ENCODE data around the gene ZNF506. TPM values are rescaled to one million over a fixed set of nuclear protein-coding genes. Genes with fewer than 3 reads are reported as not detected.
"Not testable (repeated sequence)": the region's sequence is repeated elsewhere in the genome, so short reads cannot be mapped to it uniquely, and the experiment has no call there.

The ZNF506 gene
- total RNA-seq, 4 donors from 2014 or later = 29.4 to 50.0 (median 43.2) TPM

GRCh38 chr19:19745496-19746285, 75.9 kb downstream of the ZNF506 start:
- WGBS, 2 donors = 64 to 67% methylated on average over 15 of the region's 17 CpGs
- TF ChIP-seq EP300 (IDR thresholded peaks at IDR 0.05) (no peak), CTCF (IDR thresholded peaks at IDR 0.05) (no peak)

GRCh38 chr19:19744641-19745040, 76.9 kb downstream of the ZNF506 start:
- no peak for TF ChIP-seq EP300 (IDR thresholded peaks at IDR 0.05)
- TF ChIP-seq POLR2A (IDR thresholded peaks at IDR 0.05) = no peak
- no peak for TF ChIP-seq CTCF (IDR thresholded peaks at IDR 0.05)
- Histone ChIP-seq H3K4me3 (no peak overlapping the region), H3K27ac (no peak overlapping the region), H3K4me1 (no peaks in the 10 kb centered on the region), H3K27me3 (no peaks in the 10 kb centered on the region), H3K36me3 (no peaks in the 10 kb centered on the region), H3K9me3 (peaks cover 0 to 18% (median 0%) of the 10 kb centered on the region in 4 donors)
- WGBS, 2 donors = 84 to 90% methylated on average over 16 to 17 of the region's 17 CpGs
- DNase-seq (ENCODE audit: low spot score in 2 of 2) = no peak

More at GRCh38 chr19:19745496-19746285, 75.9 kb downstream of the ZNF506 start:
- H3K4me3 ChIP-seq = no peak overlapping the region
- H3K9me3 ChIP-seq = peaks cover 0 to 18% (median 0%) of the 10 kb centered on the region in 4 donors
- DNase-seq (ENCODE audit: low spot score in 2 of 2) = no peak
- H3K27me3 ChIP-seq = no peaks in the 10 kb centered on the region
- H3K27ac ChIP-seq = no peak overlapping the region
- peaks cover 0 to 2% (median 0%) of the 10 kb centered on the region in 3 donors for H3K36me3 ChIP-seq
- H3K4me1 ChIP-seq = no peaks in the 10 kb centered on the region

GRCh38 chr19:19743921-19744320, 77.6 kb downstream of the ZNF506 start:
- not testable (repeated sequence) for H3K36me3 ChIP-seq; H3K4me3 ChIP-seq; H3K27ac ChIP-seq; H3K27me3 ChIP-seq; DNase-seq (ENCODE audit: low spot score in 2 of 2); H3K4me1 ChIP-seq
- 81 to 89% methylated on average over 6 of the region's 6 CpGs for WGBS, 2 donors
- H3K9me3 ChIP-seq = peaks cover 0 to 18% (median 0%) of the 10 kb centered on the region in 4 donors

GRCh38 chr19:19743176-19743575, 78.4 kb downstream of the ZNF506 start:
- Histone ChIP-seq H3K4me3 (no peak overlapping the region), H3K27me3 (no peaks in the 10 kb centered on the region), H3K36me3 (no peaks in the 10 kb centered on the region), H3K4me1 (no peaks in the 10 kb centered on the region), H3K9me3 (peaks cover 0 to 18% (median 0%) of the 10 kb centered on the region in 4 donors), H3K27ac (no peak overlapping the region)
- WGBS, 2 donors = 84 to 87% methylated on average over 6 of the region's 6 CpGs
- TF ChIP-seq POLR2A (IDR thresholded peaks at IDR 0.05) (no peak), CTCF (IDR thresholded peaks at IDR 0.05) (no peak), EP300 (IDR thresholded peaks at IDR 0.05) (no peak)
- no peak for DNase-seq (ENCODE audit: low spot score in 2 of 2)

GRCh38 chr19:19742773-19743172, 78.8 kb downstream of the ZNF506 start:
- H3K9me3 ChIP-seq = peaks cover 0 to 18% (median 0%) of the 10 kb centered on the region in 4 donors
- no peaks in the 10 kb centered on the region for H3K36me3 ChIP-seq
- H3K4me3 ChIP-seq = no peak overlapping the region
- 80 to 89% methylated on average over 9 of the region's 9 CpGs for WGBS, 2 donors
- no peaks in the 10 kb centered on the region for H3K27me3 ChIP-seq
- no peak for DNase-seq (ENCODE audit: low spot score in 2 of 2)
- TF ChIP-seq EP300 (IDR thresholded peaks at IDR 0.05) (no peak), CTCF (IDR thresholded peaks at IDR 0.05) (no peak), POLR2A (IDR thresholded peaks at IDR 0.05) (no peak)
- H3K4me1 ChIP-seq = no peaks in the 10 kb centered on the region
- H3K27ac ChIP-seq = no peak overlapping the region

Small RNA genes within 50 kb of the gene (small RNA-seq; reads per million reads assigned to genes)
- not detected for gene AC011477.5

Other genes with a start within 250 kb of the ZNF506 start
- gene PBX4, start 203.1 kb downstream of the ZNF506 start, total RNA-seq = 10 to 100 TPM in 2 of 4 donors, 1 to 10 TPM in 2; 3.7 to 11.8 (median 8.1) TPM
- 1 to 10 TPM in 3 of 4 donors, under 1 TPM in 1; 0.39 to 3.0 (median 1.8) TPM for gene LPAR2, start 193.5 kb downstream of the ZNF506 start, total RNA-seq
- gene GMIP, start 178.1 kb downstream of the ZNF506 start, total RNA-seq = 10 to 100 TPM in 3 of 4 donors, 1 to 10 TPM in 1; 8.8 to 35.1 (median 15.6) TPM
- 100 to 1,000 TPM; 312 to 705 (median 344) TPM for gene ATP13A1, start 158.1 kb downstream of the ZNF506 start, total RNA-seq
- gene ZNF101, start 152.9 kb downstream of the ZNF506 start, total RNA-seq = 10 to 100 TPM in 2 of 4 donors, 1 to 10 TPM in 2; 4.0 to 12.0 (median 10.5) TPM
- 10 to 100 TPM; 12.0 to 14.2 (median 13.3) TPM for gene ZNF14, start 88.6 kb downstream of the ZNF506 start, total RNA-seq
- gene ZNF253, start 44.1 kb upstream of the ZNF506 start, total RNA-seq = 10 to 100 TPM in 3 of 4 donors, 1 to 10 TPM in 1; 9.0 to 19.0 (median 10.7) TPM
- gene ZNF93, start 79.2 kb upstream of the ZNF506 start, total RNA-seq = 1 to 10 TPM; 1.5 to 5.4 (median 4.0) TPM
- gene ZNF682, start 217.8 kb upstream of the ZNF506 start, total RNA-seq = 10 to 100 TPM in 2 of 4 donors, 1 to 10 TPM in 2; 1.5 to 14.1 (median 11.3) TPM